ENCODE results near the gene TMEM87B.

Gene TMEM87B

GRCh38 chr2:112054847-112055729 is at the start of gene TMEM87B:
TMEM87B (plus strand) TSS chr2:112055269; CDS start chr2:112055592, 323 bp downstream.
- peak; percentile 97 for DNase-seq (ENCODE audit: low read depth in 3 of 3)

GRCh38 chr2:112005406-112006075 is 49.5 kb upstream of the TMEM87B start:
- no peak for DNase-seq (ENCODE audit: low read depth in 3 of 3)

GRCh38 chr2:112006076-112006410 is 49.0 kb upstream of the TMEM87B start:
- no peak for DNase-seq (ENCODE audit: low read depth in 3 of 3)

GRCh38 chr2:112007493-112007892 is 47.6 kb upstream of the TMEM87B start:
- no peak for DNase-seq (ENCODE audit: low read depth in 3 of 3)

GRCh38 chr2:112008910-112009485 is 46.1 kb upstream of the TMEM87B start:
- no peak for DNase-seq (ENCODE audit: low read depth in 3 of 3)

- DNase-seq (ENCODE audit: low read depth in 3 of 3): no peak
These were observed 44.3 kb upstream of the TMEM87B start for GRCh38 chr2:112010751-112011150.

GRCh38 chr2:112012556-112012955 is 42.5 kb upstream of the TMEM87B start:
- DNase-seq (ENCODE audit: low read depth in 3 of 3): no peak

GRCh38 chr2:112018846-112019245 is 36.2 kb upstream of the TMEM87B start:
- DNase-seq (ENCODE audit: low read depth in 3 of 3): no peak

- no peak for DNase-seq (ENCODE audit: low read depth in 3 of 3)
These were observed 35.5 kb upstream of the TMEM87B start for GRCh38 chr2:112019569-112019982.

GRCh38 chr2:112020561-112020960 is 34.5 kb upstream of the TMEM87B start:
- DNase-seq (ENCODE audit: low read depth in 3 of 3): no peak

GRCh38 chr2:112021290-112021689 is 33.8 kb upstream of the TMEM87B start:
- DNase-seq (ENCODE audit: low read depth in 3 of 3): no peak

GRCh38 chr2:112021781-112022231 is 33.3 kb upstream of the TMEM87B start:
- DNase-seq (ENCODE audit: low read depth in 3 of 3): no peak

GRCh38 chr2:112023707-112024106 is 31.4 kb upstream of the TMEM87B start:
- no peak for DNase-seq (ENCODE audit: low read depth in 3 of 3)

- no peak for DNase-seq (ENCODE audit: low read depth in 3 of 3)
These were observed 30.8 kb upstream of the TMEM87B start for GRCh38 chr2:112024231-112024630.

GRCh38 chr2:112024896-112025491 is 30.1 kb upstream of the TMEM87B start:
- DNase-seq (ENCODE audit: low read depth in 3 of 3): no peak

- no peak for DNase-seq (ENCODE audit: low read depth in 3 of 3)
These were observed 28.6 kb upstream of the TMEM87B start for GRCh38 chr2:112026509-112026908.

GRCh38 chr2:112027767-112028166 is 27.3 kb upstream of the TMEM87B start:
- no peak for DNase-seq (ENCODE audit: low read depth in 3 of 3)

GRCh38 chr2:112029164-112029563 is 25.9 kb upstream of the TMEM87B start:
- DNase-seq (ENCODE audit: low read depth in 3 of 3): no peak

- no peak for DNase-seq (ENCODE audit: low read depth in 3 of 3)
These were observed 23.4 kb upstream of the TMEM87B start for GRCh38 chr2:112031473-112032223.

- no peak for DNase-seq (ENCODE audit: low read depth in 3 of 3)
These were observed 22.9 kb upstream of the TMEM87B start for GRCh38 chr2:112032224-112032586.

GRCh38 chr2:112032689-112033465 is 22.2 kb upstream of the TMEM87B start:
- no peak for DNase-seq (ENCODE audit: low read depth in 3 of 3)

Measured in stimulated activated CD4-positive, alpha-beta T cell treated with anti-CD3 and anti-CD28 coated beads, TNF-alpha, amount 100 ng/mL, for 4 hours (primary cell).